ENCODE results near the gene TRMT2A.

DNA sequence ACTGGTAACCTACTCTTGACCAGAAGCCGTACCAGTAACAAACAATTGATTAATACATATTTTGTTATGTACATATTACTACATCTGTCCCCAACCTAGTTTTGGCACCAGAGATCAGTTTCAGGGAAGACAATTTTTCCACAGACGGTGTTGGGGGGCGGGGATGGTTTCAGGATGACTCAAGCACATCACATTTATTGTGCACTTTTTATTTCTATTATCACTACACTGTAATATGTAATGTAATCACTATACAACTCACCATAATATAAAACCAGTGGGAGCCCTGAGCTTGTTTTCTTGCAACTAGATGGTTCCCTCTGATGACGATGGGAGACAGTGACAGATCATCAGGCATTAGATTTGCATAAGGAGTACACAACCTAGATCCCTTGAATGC is 21.5 kb downstream of the TRMT2A start:
- TF ChIP-seq, protein P1, sequence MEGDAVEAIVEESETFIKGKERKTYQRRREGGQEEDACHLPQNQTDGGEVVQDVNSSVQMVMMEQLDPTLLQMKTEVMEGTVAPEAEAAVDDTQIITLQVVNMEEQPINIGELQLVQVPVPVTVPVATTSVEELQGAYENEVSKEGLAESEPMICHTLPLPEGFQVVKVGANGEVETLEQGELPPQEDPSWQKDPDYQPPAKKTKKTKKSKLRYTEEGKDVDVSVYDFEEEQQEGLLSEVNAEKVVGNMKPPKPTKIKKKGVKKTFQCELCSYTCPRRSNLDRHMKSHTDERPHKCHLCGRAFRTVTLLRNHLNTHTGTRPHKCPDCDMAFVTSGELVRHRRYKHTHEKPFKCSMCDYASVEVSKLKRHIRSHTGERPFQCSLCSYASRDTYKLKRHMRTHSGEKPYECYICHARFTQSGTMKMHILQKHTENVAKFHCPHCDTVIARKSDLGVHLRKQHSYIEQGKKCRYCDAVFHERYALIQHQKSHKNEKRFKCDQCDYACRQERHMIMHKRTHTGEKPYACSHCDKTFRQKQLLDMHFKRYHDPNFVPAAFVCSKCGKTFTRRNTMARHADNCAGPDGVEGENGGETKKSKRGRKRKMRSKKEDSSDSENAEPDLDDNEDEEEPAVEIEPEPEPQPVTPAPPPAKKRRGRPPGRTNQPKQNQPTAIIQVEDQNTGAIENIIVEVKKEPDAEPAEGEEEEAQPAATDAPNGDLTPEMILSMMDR (conservative IDR thresholded peaks at IDR 0.05; ENCODE audit: low read length): no peak
- no peak for TF ChIP-seq EZH2phosphoT487 (IDR thresholded peaks at IDR 0.05; ENCODE audit: borderline replicate concordance, low read depth, low read length)

All from OCI-LY7 (cell line).